A673 (cell line): ENCODE data around the gene MGAT5. TPM values are rescaled to one million over a fixed set of nuclear protein-coding genes. Genes with fewer than 3 reads are reported as not detected.

Experiments
- BruUV-seq: library from RNA; stranded (reverse); fragments of 400-500 nt; replicated peaks from 2 replicates; lab custom pipeline; 2021; lab: Mats Ljungman, UMichigan
- CTCF ChIA-PET: fragments of 300-600 bp; sonication (Branson Sonifier 250); formaldehyde crosslinking; loops from one replicate; lab custom pipeline; 2022; ENCODE audit warnings: antibody characterized with exemption; lab: Charles Lee
- POLR2A ChIA-PET: fragments of 300-600 bp; sonication (Branson Sonifier 250); formaldehyde crosslinking; loops from one replicate; lab custom pipeline; 2022; ENCODE audit warnings: antibody characterized with exemption; ENCODE audit not compliant: low non-redundant PET; lab: Charles Lee
- DNase-seq: peaks from one replicate; pipeline ENCODE4 v3.0.0-alpha.2; 2015; ENCODE audit warnings: low spot score
- H3K27ac ChIP-seq: fragments of 200-600 bp; sonication (generic); 2 replicates; pipeline ENCODE4 v1.5.1; 2016; ENCODE audit warnings: mixed run types, low read depth, mild to moderate bottlenecking, mixed read lengths, antibody characterized with exemption, low read length; ENCODE audit not compliant: poor library complexity, severe bottlenecking
- H3K27me3 ChIP-seq: fragments of 200-600 bp; sonication (generic); replicated peaks from 2 replicates; pipeline ENCODE4 v1.6.1; 2017; ENCODE audit warnings: mixed run types, low read depth, mild to moderate bottlenecking, mixed read lengths, antibody characterized with exemption, low read length; ENCODE audit not compliant: insufficient read depth, poor library complexity
- H3K36me3 ChIP-seq: fragments of 200-600 bp; sonication (generic); 2 replicates; pipeline ENCODE4 v1.6.1; 2016; ENCODE audit warnings: mixed run types, mild to moderate bottlenecking, mixed read lengths, antibody characterized with exemption, low read length; ENCODE audit not compliant: insufficient read depth, poor library complexity, severe bottlenecking
- H3K4me1 ChIP-seq: fragments of 200-600 bp; sonication (generic); 2 replicates; pipeline ENCODE4 v1.6.1; 2017; ENCODE audit warnings: mixed run types, mild to moderate bottlenecking, mixed read lengths, antibody characterized with exemption, low read length; ENCODE audit not compliant: insufficient read depth, poor library complexity, severe bottlenecking
- H3K4me3 ChIP-seq: fragments of 200-600 bp; sonication (generic); 2 replicates; pipeline ENCODE4 v1.5.1; 2016; ENCODE audit warnings: low read depth, mixed run types, mild to moderate bottlenecking, mixed read lengths, low read length; ENCODE audit not compliant: poor library complexity, severe bottlenecking
- H3K9me3 ChIP-seq: fragments of 200-600 bp; sonication (generic); 2 replicates; pipeline ENCODE4 v1.6.1; 2016; ENCODE audit warnings: mixed run types, low read depth, mild to moderate bottlenecking, mixed read lengths, antibody characterized with exemption, low read length; ENCODE audit not compliant: poor library complexity, severe bottlenecking
- CTCF ChIP-seq: fragments of 300-800, 200-600 bp; sonication (generic); conservative IDR thresholded peaks from 2 replicates; pipeline ENCODE4 v1.5.1; 2017; ENCODE audit warnings: low read depth, mild to moderate bottlenecking, antibody characterized with exemption, low read length, moderate library complexity, mixed read lengths
- EZH2 ChIP-seq: fragments of 200-600 bp; sonication (generic); IDR thresholded peaks from 2 replicates; pipeline ENCODE4 v1.6.1; 2017; ENCODE audit warnings: borderline replicate concordance, low read depth, mild to moderate bottlenecking, mixed read lengths, antibody characterized with exemption, low read length; ENCODE audit not compliant: poor library complexity, severe bottlenecking
- intact Hi-C: fragments of 100-400 bp; cut with micrococcal nuclease; formaldehyde crosslinking; loops from one replicate; pipeline ENCODE4 v1.10.0; 2022; ENCODE audit not compliant: unreplicated experiment
- total RNA-seq: library from RNA; stranded (reverse); gene quantifications from 2 replicates; pipeline ENCODE4 v1.2.3, GENCODE V29; 2021

The MGAT5 gene
- total RNA-seq, 1 experiment from 2014 or later, result 11.0 TPM

- intact Hi-C loops, result no loop called here
- Histone ChIP-seq H3K36me3 (no peaks in the 10 kb centered on the region), H3K4me3 (no peak overlapping the region), H3K27me3 (no peaks in the 10 kb centered on the region), H3K9me3 (no peaks in the 10 kb centered on the region), H3K4me1 (no peaks in the 10 kb centered on the region), H3K27ac (no peak overlapping the region)
- no peak for DNase-seq
- ChIA-PET POLR2A (no interaction called here), CTCF (no interaction called here)
- no TSS peak for BruUV-seq
- TF ChIP-seq CTCF (no peak), EZH2 (no peak)
Measured at GRCh38 chr2:134432435-134432883, 178.6 kb downstream of the MGAT5 start.

GRCh38 chr2:134433469-134433868, 179.6 kb downstream of the MGAT5 start:
- BruUV-seq, result no TSS peak
- CTCF ChIA-PET, result no interaction called here
- DNase-seq, result no peak
- intact Hi-C loops, result no loop called here
- H3K36me3 ChIP-seq, result no peaks in the 10 kb centered on the region
- no peak overlapping the region for H3K4me3 ChIP-seq
- no peaks in the 10 kb centered on the region for H3K4me1 ChIP-seq
- H3K27ac ChIP-seq, result no peak overlapping the region
- POLR2A ChIA-PET, result no interaction called here
- no peak for TF ChIP-seq EZH2
- H3K9me3 ChIP-seq, result no peaks in the 10 kb centered on the region
- no peaks in the 10 kb centered on the region for H3K27me3 ChIP-seq

GRCh38 chr2:134433979-134434378, 180.1 kb downstream of the MGAT5 start:
- Histone ChIP-seq H3K9me3 (no peaks in the 10 kb centered on the region), H3K27ac (no peak overlapping the region), H3K4me1 (no peaks in the 10 kb centered on the region), H3K36me3 (no peaks in the 10 kb centered on the region), H3K4me3 (no peak overlapping the region), H3K27me3 (no peaks in the 10 kb centered on the region)
- TF ChIP-seq EZH2, result no peak
- TF ChIP-seq CTCF, result no peak
- intact Hi-C loops, result no loop called here
- no peak for DNase-seq
- BruUV-seq, result no TSS peak
- ChIA-PET CTCF (no interaction called here), POLR2A (no interaction called here)

- H3K27ac ChIP-seq, result no peak overlapping the region
- no peaks in the 10 kb centered on the region for H3K4me1 ChIP-seq
- H3K36me3 ChIP-seq, result no peaks in the 10 kb centered on the region
- no peaks in the 10 kb centered on the region for H3K9me3 ChIP-seq
- ChIA-PET POLR2A (no interaction called here), CTCF (no interaction called here)
- no peaks in the 10 kb centered on the region for H3K27me3 ChIP-seq
- DNase-seq, result no peak
- TF ChIP-seq EZH2, result no peak
- no peak for TF ChIP-seq CTCF
- no peak overlapping the region for H3K4me3 ChIP-seq
- intact Hi-C loops, result no loop called here
- BruUV-seq, result no TSS peak
Measured at GRCh38 chr2:134435505-134435904, 181.6 kb downstream of the MGAT5 start.
